Dermis blood vessel endothelial cell (primary cell): ENCODE measurements around the gene CYTH3. TPM values are rescaled to one million over a fixed set of nuclear protein-coding genes. Genes with fewer than 3 reads are reported as not detected.
A peak's percentile ranks its signal among the peaks of the same experiment; 100 is the strongest.
"Not testable (repeated sequence)": the region's sequence is repeated elsewhere in the genome, so short reads cannot be mapped to it uniquely, and the experiment has no call there.

Source experiments
- DNase-seq: peaks from one replicate; pipeline ENCODE4 v3.0.0; 2010
- total RNA-seq: library from RNA; depleted of rRNA; stranded (reverse); fragments of >200 nt; gene quantifications from 2 replicates; pipeline ENCODE4 v1.2.3, GENCODE V29; 2014

CYTH3 gene
- total RNA-seq, 1 donor from 2014 or later, result 18.0 TPM

GRCh38 chr7:6256677-6257535 is 15.5 kb downstream of the CYTH3 start:
- DNase-seq, result peak; percentile 17

GRCh38 chr7:6256109-6256483 is 16.3 kb downstream of the CYTH3 start:
- DNase-seq, result no peak

GRCh38 chr7:6254866-6255265 is 17.6 kb downstream of the CYTH3 start:
- DNase-seq, result no peak

GRCh38 chr7:6252748-6253147 is 19.7 kb downstream of the CYTH3 start:
- DNase-seq, result no peak

GRCh38 chr7:6252341-6252746 is 20.1 kb downstream of the CYTH3 start:
- DNase-seq, result peak; percentile 88

GRCh38 chr7:6251653-6252052 is 20.8 kb downstream of the CYTH3 start:
- no peak for DNase-seq

GRCh38 chr7:6250364-6250833 is 22.0 kb downstream of the CYTH3 start:
- DNase-seq, result no peak

- DNase-seq, result no peak
Observed at GRCh38 chr7:6249043-6249442, 23.4 kb downstream of the CYTH3 start.

GRCh38 chr7:6248581-6248980 is 23.8 kb downstream of the CYTH3 start:
- DNase-seq, result no peak

GRCh38 chr7:6246251-6246917 is 26.0 kb downstream of the CYTH3 start:
- DNase-seq, result peak; percentile 34

- no peak for DNase-seq
Observed at GRCh38 chr7:6244021-6244420, 28.4 kb downstream of the CYTH3 start.

- DNase-seq, result no peak
Observed at GRCh38 chr7:6243168-6243567, 29.3 kb downstream of the CYTH3 start.

GRCh38 chr7:6242561-6242960 is 29.9 kb downstream of the CYTH3 start:
- DNase-seq, result no peak

- DNase-seq, result no peak
Observed at GRCh38 chr7:6241607-6241973, 30.8 kb downstream of the CYTH3 start.

- no peak for DNase-seq
Observed at GRCh38 chr7:6238309-6238925, 34.0 kb downstream of the CYTH3 start.

- DNase-seq, result no peak
Observed at GRCh38 chr7:6237730-6238129, 34.7 kb downstream of the CYTH3 start.

GRCh38 chr7:6237011-6237410 is 35.4 kb downstream of the CYTH3 start:
- no peak for DNase-seq

GRCh38 chr7:6235029-6235871 is 37.2 kb downstream of the CYTH3 start:
- no peak for DNase-seq

GRCh38 chr7:6234384-6234783 is 38.0 kb downstream of the CYTH3 start:
- DNase-seq, result no peak

- DNase-seq, result peak; percentile 42
Observed at GRCh38 chr7:6232534-6232933, 39.9 kb downstream of the CYTH3 start.

- DNase-seq, result no peak
Observed at GRCh38 chr7:6232116-6232515, 40.3 kb downstream of the CYTH3 start.

- no peak for DNase-seq
Observed at GRCh38 chr7:6231184-6231583, 41.2 kb downstream of the CYTH3 start.

GRCh38 chr7:6229284-6229683 is 43.1 kb downstream of the CYTH3 start:
- DNase-seq, result not testable (repeated sequence)
